ENCODE data around the gene DCLRE1B. TPM values are rescaled to one million over a fixed set of nuclear protein-coding genes. Genes with fewer than 3 reads are reported as not detected.

The DCLRE1B gene
- total RNA-seq, 1 donor from 2014 or later, result 21.5 TPM

DNA sequence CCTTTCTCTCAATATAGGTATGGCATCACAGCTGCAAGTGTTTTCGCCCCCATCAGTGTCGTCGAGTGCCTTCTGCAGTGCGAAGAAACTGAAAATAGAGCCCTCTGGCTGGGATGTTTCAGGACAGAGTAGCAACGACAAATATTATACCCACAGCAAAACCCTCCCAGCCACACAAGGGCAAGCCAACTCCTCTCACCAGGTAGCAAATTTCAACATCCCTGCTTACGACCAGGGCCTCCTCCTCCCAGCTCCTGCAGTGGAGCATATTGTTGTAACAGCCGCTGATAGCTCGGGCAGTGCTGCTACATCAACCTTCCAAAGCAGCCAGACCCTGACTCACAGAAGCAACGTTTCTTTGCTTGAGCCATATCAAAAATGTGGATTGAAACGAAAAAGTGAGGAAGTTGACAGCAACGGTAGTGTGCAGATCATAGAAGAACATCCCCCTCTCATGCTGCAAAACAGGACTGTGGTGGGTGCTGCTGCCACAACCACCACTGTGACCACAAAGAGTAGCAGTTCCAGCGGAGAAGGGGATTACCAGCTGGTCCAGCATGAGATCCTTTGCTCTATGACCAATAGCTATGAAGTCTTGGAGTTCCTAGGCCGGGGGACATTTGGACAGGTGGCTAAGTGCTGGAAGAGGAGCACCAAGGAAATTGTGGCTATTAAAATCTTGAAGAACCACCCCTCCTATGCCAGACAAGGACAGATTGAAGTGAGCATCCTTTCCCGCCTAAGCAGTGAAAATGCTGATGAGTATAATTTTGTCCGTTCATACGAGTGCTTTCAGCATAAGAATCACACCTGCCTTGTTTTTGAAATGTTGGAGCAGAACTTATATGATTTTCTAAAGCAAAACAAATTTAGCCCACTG lies 35.5 kb downstream of the DCLRE1B start:
- DNase-seq (ENCODE audit: low read depth, low spot score), result no peak
- peaks cover 12% of the 10 kb centered on the region for H3K4me1 Mint-ChIP-seq
- H3K27ac Mint-ChIP-seq (ENCODE audit: unreplicated experiment), result no peak overlapping the region

DNA sequence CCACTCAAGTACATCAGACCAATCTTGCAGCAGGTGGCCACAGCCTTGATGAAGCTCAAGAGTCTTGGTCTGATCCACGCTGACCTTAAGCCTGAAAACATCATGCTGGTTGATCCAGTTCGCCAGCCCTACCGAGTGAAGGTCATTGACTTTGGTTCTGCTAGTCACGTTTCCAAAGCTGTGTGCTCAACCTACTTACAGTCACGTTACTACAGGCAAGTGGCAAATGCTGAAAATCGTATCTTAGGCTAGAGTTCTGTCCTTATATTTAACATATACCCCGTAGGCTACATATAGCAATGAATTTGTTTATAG lies 36.1 kb downstream of the DCLRE1B start:
- peaks cover 5% of the 10 kb centered on the region for H3K9me3 Mint-ChIP-seq
- no peak overlapping the region for H3K4me3 Mint-ChIP-seq
- H3K36me3 Mint-ChIP-seq (ENCODE audit: low read depth), result peaks cover 23% of the 10 kb centered on the region
- no peaks in the 10 kb centered on the region for H3K27me3 Mint-ChIP-seq (ENCODE audit: low read depth)
- peaks cover 15% of the 10 kb centered on the region for H3K4me1 Mint-ChIP-seq
- no peak for TF ChIP-seq CTCF (conservative IDR thresholded peaks at IDR 0.05)
- DNase-seq (ENCODE audit: low read depth, low spot score), result no peak
- H3K27ac Mint-ChIP-seq (ENCODE audit: unreplicated experiment), result no peak overlapping the region

More for the DNA sequence above, 35.5 kb downstream of the DCLRE1B start:
- H3K36me3 Mint-ChIP-seq (ENCODE audit: low read depth), result peaks cover 23% of the 10 kb centered on the region
- H3K9me3 Mint-ChIP-seq, result peaks cover 5% of the 10 kb centered on the region
- H3K27me3 Mint-ChIP-seq (ENCODE audit: low read depth), result no peaks in the 10 kb centered on the region
- no peak overlapping the region for H3K4me3 Mint-ChIP-seq
- TF ChIP-seq CTCF (conservative IDR thresholded peaks at IDR 0.05), result no peak

- peaks cover 24% of the 10 kb centered on the region for H3K4me1 Mint-ChIP-seq
- no peak overlapping the region for H3K4me3 Mint-ChIP-seq
- no peaks in the 10 kb centered on the region for H3K27me3 Mint-ChIP-seq (ENCODE audit: low read depth)
- TF ChIP-seq CTCF (conservative IDR thresholded peaks at IDR 0.05), result no peak
- DNase-seq (ENCODE audit: low read depth, low spot score), result no peak
- no peak overlapping the region for H3K27ac Mint-ChIP-seq (ENCODE audit: unreplicated experiment)
- peaks cover 5% of the 10 kb centered on the region for H3K9me3 Mint-ChIP-seq
- H3K36me3 Mint-ChIP-seq (ENCODE audit: low read depth), result peaks cover 23% of the 10 kb centered on the region
Observed at GRCh38 chr1:113942527-113942926, 37.4 kb downstream of the DCLRE1B start.

DNA sequence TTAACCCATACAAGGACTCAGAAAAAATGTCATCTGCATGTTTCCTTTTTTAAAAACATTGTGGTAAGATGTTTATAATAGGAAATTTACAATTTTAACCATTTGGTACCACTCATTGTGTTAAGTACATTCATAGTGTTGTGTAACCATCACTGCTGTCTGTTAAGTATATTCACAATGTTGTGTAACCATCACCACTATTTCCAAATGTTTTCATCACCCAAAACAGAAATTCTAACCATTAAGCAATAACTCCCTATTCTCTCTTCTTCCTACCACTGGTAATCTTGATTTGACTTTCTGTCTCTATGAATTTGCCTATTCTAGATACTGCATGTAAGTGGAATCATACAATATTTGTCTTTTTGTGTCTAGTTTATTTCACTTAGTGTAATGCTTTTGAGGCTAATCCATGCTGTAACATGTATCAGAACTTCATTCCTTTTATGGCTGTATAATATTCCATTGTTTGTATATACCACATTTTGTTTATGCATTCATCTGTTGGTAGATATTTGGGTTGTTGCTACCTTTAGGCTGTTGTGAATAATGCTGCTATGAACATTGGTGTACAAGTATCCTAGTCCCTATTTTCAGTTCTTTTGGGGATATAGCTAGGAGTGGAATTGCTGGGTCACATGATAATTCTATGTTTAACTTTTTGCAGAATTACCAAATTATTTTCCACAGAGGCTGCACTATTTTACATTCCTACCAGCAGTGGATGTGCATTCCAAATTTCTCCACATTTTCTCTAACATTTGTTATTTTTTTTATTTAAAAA lies 38.1 kb downstream of the DCLRE1B start:
- no peak overlapping the region for H3K27ac Mint-ChIP-seq (ENCODE audit: unreplicated experiment)
- no peak for DNase-seq (ENCODE audit: low read depth, low spot score)
- peaks cover 24% of the 10 kb centered on the region for H3K4me1 Mint-ChIP-seq
- H3K36me3 Mint-ChIP-seq (ENCODE audit: low read depth), result peaks cover 23% of the 10 kb centered on the region
- no peaks in the 10 kb centered on the region for H3K27me3 Mint-ChIP-seq (ENCODE audit: low read depth)
- no peak overlapping the region for H3K4me3 Mint-ChIP-seq
- TF ChIP-seq CTCF (conservative IDR thresholded peaks at IDR 0.05), result no peak
- H3K9me3 Mint-ChIP-seq, result peaks cover 5% of the 10 kb centered on the region

DNA sequence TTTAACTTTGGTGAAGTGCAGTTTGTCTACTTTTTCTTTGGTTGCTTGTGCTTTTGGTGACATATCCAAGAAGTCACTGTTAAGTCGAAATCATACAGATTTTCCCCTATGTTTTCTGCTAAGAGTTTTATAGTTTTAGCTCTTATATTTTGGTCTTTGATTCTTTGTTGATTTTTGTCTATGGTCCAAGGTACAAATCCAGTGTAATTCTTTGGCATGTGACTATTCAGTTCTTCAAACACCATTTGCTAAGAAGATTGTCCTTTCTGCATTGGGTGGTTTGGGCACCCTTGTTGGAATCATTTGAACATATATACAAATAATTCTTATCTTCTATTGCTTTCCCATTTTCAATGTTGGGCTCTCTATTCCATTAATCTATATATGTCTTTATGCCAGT lies 40.2 kb downstream of the DCLRE1B start:
- Mint-ChIP-seq H3K9me3 (peaks cover 5% of the 10 kb centered on the region), H3K4me3 (no peak overlapping the region), H3K4me1 (peaks cover 19% of the 10 kb centered on the region), H3K27ac (ENCODE audit: unreplicated experiment) (no peak overlapping the region), H3K36me3 (ENCODE audit: low read depth) (peaks cover 23% of the 10 kb centered on the region), H3K27me3 (ENCODE audit: low read depth) (no peaks in the 10 kb centered on the region)
- no peak for DNase-seq (ENCODE audit: low read depth, low spot score)
- no peak for TF ChIP-seq CTCF (conservative IDR thresholded peaks at IDR 0.05)

All from neural crest cell (in vitro differentiated cells).